Measurements from ENCODE around the gene DBP. TPM values are rescaled to one million over a fixed set of nuclear protein-coding genes. Genes with fewer than 3 reads are reported as not detected.
A peak's percentile ranks its signal among the peaks of the same experiment; 100 is the strongest.

The DBP gene
- total RNA-seq, 1 experiment from 2014 or later = 17.2 TPM

DNA sequence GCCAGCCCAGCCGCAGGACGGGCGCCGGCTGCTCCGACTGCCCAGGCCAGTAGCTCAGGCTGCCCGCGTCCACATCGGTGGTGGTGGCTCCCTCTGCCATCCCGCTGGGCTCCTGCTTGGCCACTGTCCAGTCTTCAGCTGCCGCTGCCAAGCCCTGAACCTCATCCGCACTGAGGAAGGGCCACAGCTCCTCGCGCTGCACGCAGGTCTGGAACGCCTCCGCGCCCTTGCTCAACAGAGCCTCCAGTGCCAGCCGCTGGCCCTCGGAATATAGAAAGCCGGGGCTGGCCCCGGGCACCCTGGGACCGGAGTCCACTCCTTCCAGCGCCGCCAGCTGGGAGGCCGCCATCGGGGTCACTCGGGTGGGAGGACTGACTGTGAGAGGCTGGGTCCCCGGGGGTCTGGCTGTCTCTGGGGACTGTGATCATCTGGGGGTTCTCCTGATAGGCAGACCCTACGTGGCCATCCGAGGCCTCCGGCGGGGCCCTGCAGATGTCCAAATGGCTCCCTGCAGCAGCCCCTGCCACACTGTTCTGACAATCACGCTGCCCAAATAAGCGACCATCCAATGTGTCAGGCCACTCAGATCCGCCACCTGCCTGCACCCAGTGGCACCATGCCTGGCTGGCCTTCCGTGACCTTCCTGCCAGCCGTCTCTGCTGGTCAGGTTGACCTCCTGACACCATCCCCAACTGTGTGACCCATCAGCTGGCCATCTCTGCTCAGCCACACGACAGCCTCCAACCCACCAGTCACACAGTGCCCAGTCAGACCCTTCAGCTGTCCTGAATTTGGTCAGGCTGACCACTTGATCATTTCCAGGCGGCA, 23.9 kb downstream of the DBP start:
- no peak for DNase-seq (ENCODE audit: low read depth)

DNA sequence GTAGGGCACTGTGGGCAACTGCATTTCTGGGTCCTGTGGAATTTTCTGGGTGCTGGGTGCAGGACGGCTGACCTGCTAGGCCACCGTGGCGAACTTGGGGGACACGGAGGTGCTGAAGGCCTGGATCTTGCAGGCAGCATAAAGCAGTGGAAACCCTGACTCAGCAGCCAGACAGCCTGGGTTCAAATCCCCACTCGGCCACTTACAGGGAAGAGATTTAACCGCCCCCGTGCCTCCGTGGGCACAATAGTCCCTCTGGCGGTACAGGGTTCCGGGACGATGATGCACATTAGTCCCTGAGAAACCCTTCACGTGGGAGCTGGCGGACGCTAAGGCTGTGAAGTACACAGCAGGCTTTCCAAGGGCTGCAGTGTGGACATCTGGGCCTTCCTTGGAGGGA, 25.3 kb downstream of the DBP start:
- no peak for DNase-seq (ENCODE audit: low read depth)

GRCh38 chr19:48609571-48610108, 27.5 kb downstream of the DBP start:
- no peak for DNase-seq (ENCODE audit: low read depth)

DNA sequence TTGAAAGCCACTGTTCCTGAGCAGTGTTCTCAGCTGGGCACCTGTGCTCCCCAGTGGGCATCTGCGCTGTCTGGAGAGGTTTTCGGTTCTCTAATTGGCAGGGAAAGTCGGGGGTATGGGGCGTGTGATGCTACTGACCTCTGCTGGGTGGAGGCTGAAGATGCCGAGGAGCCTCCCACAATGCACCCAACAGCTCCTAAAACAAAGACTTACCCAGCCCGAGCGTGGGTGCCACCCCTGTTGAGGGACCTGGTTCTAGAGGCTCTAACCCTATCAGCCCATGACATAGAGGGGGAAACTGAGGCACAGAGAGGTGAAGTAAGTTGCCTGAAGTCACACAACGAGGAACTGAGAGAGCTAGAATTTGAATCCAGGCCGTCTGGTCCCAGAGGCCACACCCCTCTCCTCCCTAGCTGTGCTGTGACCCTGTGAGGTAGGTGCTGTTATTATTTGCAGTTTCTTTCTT, 28.3 kb downstream of the DBP start:
- peak; percentile 70 for DNase-seq (ENCODE audit: low read depth)

- no peak for DNase-seq (ENCODE audit: low read depth)
Measured at GRCh38 chr19:48607359-48607755, 29.8 kb downstream of the DBP start.

GRCh38 chr19:48606463-48607358, 30.5 kb downstream of the DBP start, which contains the start of gene SPACA4:
TSS of gene SPACA4 (plus strand) at chr19:48606742. CDS start at chr19:48606979, 237 bp downstream.
- no peak for DNase-seq (ENCODE audit: low read depth)

GRCh38 chr19:48603850-48604249, 33.3 kb downstream of the DBP start:
- DNase-seq (ENCODE audit: low read depth) = no peak

GRCh38 chr19:48603449-48603848, 33.7 kb downstream of the DBP start:
- DNase-seq (ENCODE audit: low read depth) = no peak

DNA sequence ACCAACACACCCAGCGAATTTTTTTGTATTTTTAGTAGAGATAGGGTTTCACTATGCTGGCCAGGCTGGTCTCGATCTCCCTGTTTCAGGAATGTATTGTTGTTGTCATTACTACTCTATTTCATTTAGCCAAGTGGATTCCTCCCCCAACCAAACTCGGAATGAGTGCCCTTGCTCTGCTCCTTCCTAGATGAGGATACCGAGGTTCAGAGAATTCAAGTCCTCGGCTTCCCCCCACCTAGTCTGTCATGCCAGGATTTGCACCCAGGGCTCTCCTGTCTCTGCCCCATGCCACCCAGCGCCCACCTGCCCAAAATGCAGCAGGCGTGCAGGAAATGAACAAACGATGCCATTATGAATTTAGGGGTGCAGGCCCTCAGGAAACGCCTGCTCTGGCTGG, 34.2 kb downstream of the DBP start:
- no peak for DNase-seq (ENCODE audit: low read depth)

DNA sequence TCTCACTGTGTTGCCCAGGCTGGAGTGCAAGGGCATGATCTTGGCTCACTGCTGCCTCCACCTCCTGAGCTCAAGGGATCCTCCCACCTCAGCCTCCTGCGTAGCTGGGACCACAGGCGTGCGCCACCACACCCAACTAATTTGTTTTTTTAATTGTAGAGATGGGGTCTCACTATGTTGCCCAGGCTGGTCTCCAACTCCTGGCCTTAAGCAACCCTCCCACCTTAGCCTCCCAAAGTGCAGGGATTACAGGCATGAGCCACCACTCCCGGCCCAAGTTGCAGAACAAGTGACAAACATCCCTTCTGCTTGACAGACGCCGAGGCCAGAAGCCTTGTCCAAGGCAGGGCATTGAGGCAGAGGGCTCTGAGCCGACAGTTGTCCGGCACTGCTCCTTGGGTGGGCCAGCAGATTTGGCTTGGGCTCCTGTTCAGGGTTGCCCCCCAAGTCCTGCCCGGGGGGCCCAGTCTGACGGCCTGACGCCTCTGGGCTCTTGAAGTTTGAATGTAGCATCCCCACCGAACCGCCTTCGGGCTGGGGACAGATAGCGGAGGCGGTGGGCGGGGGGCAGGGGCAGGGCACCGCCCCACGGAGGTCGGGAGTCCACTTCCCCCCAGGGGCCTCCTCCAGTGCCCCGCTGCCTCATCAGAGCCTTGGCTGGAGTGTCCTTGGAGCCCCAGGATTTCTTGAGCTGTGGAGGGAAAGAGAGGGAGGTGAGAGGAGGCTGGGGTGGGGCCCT, 36.3 kb downstream of the DBP start:
- no peak for DNase-seq (ENCODE audit: low read depth)

DNA sequence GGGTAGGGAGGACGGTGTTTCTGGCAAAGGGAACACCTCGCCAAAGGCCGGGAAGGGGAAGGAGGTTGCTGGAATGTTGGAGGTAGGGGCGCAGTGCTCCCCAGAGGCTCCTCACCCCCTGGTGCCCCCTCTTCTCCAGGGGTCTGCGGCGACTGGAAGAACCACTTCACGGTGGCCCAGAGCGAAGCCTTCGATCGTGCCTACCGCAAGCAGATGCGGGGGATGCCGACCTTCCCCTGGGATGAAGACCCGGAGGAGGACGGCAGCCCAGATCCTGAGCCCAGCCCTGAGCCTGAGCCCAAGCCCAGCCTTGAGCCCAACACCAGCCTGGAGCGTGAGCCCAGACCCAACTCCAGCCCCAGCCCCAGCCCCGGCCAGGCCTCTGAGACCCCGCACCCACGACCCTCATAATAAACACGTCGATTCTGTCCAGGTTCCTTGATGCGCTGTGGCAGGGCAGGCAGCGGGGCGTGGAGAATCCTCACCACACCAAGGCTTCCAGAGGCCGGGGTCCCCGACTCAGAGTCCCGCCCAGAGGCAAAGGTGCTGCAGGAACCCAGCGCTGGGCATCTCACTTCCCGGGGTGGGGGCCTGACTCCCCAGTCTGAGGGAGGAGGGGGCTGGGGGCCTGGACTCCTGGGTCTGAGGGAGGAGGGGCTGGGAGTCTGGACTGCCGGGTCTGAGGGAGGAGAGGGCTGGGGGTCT, 38.0 kb downstream of the DBP start:
- no peak for DNase-seq (ENCODE audit: low read depth)

DNA sequence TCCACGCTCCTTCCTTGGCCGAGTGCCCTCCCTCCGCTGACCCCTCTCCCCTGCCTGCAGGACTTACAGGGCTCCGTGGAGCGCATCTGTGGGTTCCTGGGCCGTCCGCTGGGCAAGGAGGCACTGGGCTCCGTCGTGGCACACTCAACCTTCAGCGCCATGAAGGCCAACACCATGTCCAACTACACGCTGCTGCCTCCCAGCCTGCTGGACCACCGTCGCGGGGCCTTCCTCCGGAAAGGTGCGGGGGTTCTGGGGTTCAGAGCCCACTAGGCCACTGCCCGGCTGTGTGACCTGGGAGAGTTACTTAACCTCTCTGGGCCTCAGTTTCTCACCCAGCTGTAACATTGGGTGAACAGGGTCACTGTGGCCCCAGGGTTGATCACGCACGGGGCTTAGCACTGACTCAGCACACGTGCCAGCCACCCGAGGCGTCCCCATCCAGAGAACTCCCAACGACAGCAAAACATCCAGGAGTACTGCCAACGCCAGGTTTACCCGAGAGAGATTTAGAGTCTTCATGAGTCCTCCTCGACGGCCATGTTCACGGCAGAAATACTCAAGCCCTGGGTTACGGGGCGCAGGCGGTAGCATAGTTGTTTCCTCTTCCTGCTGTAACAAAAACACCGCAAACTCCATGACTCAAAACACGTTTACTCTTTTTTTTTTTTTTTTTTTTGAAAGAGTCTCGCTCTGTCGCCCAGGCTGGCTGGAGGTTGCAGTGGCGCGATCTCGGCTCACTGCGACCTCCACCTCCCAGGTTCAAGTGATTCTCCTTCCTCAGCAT, 40.3 kb downstream of the DBP start:
- DNase-seq (ENCODE audit: low read depth) = peak; percentile 22

DNA sequence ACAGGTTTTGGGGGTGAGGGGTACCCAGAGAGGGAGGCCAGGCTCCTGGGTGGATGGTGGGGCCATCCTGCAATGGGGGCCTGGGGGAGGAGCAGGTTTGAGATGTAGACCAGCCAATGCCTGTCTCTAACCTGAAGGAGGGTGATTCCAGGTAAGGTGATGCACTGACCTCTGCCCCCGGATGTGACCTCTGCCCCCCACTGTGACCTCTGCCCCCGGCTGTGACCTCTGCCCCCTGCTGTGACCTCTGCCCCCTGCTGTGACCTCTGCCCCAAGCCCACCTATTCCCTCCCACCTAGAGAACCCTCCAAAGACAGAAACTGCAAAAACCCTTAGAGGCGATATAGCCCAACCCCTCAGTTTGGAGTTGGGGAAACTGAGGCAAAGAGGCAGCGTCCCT, 40.9 kb downstream of the DBP start:
- DNase-seq (ENCODE audit: low read depth) = no peak

GRCh38 chr19:48595833-48596232, 41.3 kb downstream of the DBP start:
- DNase-seq (ENCODE audit: low read depth) = no peak

GRCh38 chr19:48595171-48595570, 42.0 kb downstream of the DBP start:
- DNase-seq (ENCODE audit: low read depth) = no peak

GRCh38 chr19:48591021-48591420, 46.2 kb downstream of the DBP start:
- DNase-seq (ENCODE audit: low read depth) = no peak

GRCh38 chr19:48588670-48589401, 48.3 kb downstream of the DBP start:
- DNase-seq (ENCODE audit: low read depth) = peak; percentile 87

DNA sequence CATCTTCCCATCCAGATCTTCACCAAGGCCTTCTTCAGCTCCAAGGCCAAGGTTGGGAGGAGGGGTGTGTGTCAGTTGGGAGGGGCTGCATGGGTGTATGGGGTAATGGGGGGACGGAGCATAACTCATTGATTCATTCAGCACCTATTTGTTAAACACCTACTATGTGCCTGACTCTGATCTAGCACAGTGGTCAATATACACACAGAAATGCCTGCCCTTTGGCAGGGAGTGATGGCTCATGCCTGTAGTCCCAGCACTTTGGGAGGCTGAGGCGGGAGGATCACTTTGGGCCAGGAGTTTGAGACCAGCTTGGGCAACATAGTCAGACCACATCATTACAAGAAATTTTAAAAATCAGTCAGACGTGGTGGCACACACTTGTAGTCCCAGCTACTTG, 49.8 kb downstream of the DBP start:
- DNase-seq (ENCODE audit: low read depth) = no peak

- DNase-seq (ENCODE audit: low read depth) = no peak
Measured at GRCh38 chr19:48582168-48582567, 55.0 kb downstream of the DBP start.
